Esophagus muscularis mucosa (tissue), 4 donors: ENCODE data around the gene SLC1A4. TPM values are rescaled to one million over a fixed set of nuclear protein-coding genes. Genes with fewer than 3 reads are reported as not detected.

Source experiments
- DNase-seq: peaks from one replicate; pipeline ENCODE4 v3.0.0-alpha.2; 2017; ENCODE audit errors: extremely low spot score
- H3K27ac ChIP-seq, 4 donors: fragments of 200-600 bp; sonication (generic); replicated peaks in 1 of 4; 1 replicate in 3 of 4; 2 replicates in 1 of 4; pipeline ENCODE4 v1.5.1; 2016 to 2019; ENCODE audit warnings: mild to moderate bottlenecking in 1 of 4
- H3K27me3 ChIP-seq, 4 donors: fragments of 200-600 bp; sonication (generic); one replicate each; pipeline versions ENCODE4 v1.5.1 to v1.6.0; 2016 to 2019
- H3K36me3 ChIP-seq, 4 donors: fragments of 200-600 bp; sonication (generic); one replicate each; pipeline ENCODE4 v1.5.1; 2016 to 2019
- H3K4me1 ChIP-seq, 4 donors: fragments of 200-600 bp; sonication (generic); one replicate each; pipeline ENCODE4 v1.5.1; 2016 to 2019
- H3K4me3 ChIP-seq, 4 donors: fragments of 200-600 bp; sonication (generic); 1 replicate in 2 of 4; 2 replicates in 2 of 4; pipeline ENCODE4 v1.5.1; 2016 to 2019; ENCODE audit warnings: mild to moderate bottlenecking in 4 of 4, moderate library complexity in 1 of 4
- H3K9me3 ChIP-seq, 4 donors: fragments of 200-600 bp; sonication (generic); 1 replicate in 3 of 4; 2 replicates in 1 of 4; pipeline ENCODE4 v1.5.1; 2016 to 2019
- CTCF ChIP-seq, 3 experiments: fragments of 200-600 bp in 2 of 3; fragments of 450-650 bp in 1 of 3; sonication (generic) in 2 of 3; IDR thresholded peaks; one replicate each; pipeline ENCODE4 v1.5.1; 2017 to 2019; ENCODE audit warnings: antibody characterized with exemption in 3 of 3, mild to moderate bottlenecking in 2 of 3, moderate library complexity in 1 of 3
- EP300 ChIP-seq: sonication (generic); formaldehyde crosslinking; IDR thresholded peaks from one replicate; pipeline ENCODE4 v1.6.1; 2017; ENCODE audit warnings: antibody characterized with exemption
- POLR2A ChIP-seq: fragments of 450-650 bp; IDR thresholded peaks from one replicate; pipeline ENCODE4 v1.6.1; 2017; ENCODE audit warnings: antibody characterized with exemption, moderate library complexity, mild to moderate bottlenecking, low read depth
- POLR2AphosphoS5 ChIP-seq, 2 donors: sonication (generic); formaldehyde crosslinking; IDR thresholded peaks; one replicate each; pipeline ENCODE4 v1.6.1; 2017; ENCODE audit warnings: antibody characterized with exemption in 2 of 2
- WGBS: methylation state at CpG from one replicate; pipeline ENCODE4 v1.1.5; 2018; 5-methylcytosine and 5-hydroxymethylcytosine counted together
- intact Hi-C: fragments of 100-400 bp; cut with DNase I; formaldehyde crosslinking; loops from one replicate; pipeline ENCODE4 v1.15.1; 2023
- total RNA-seq, 4 donors: library from RNA; depleted of rRNA; stranded (reverse); fragments of >200 nt; gene quantifications; one replicate each; pipeline versions ENCODE4 v1.1.0 to v1.2.1, GENCODE V29; 2016

The SLC1A4 gene
- total RNA-seq, 4 donors from 2014 or later, result 10.4 to 15.1 (median 10.8) TPM

- H3K4me1 ChIP-seq, result peaks cover 0 to 4% (median 0%) of the 10 kb centered on the region in 4 donors
- 83% methylated on average over 14 of the region's 14 CpGs for WGBS
- H3K9me3 ChIP-seq, result peaks cover 0 to 1% (median 0%) of the 10 kb centered on the region in 4 donors
- H3K4me3 ChIP-seq, result no peak overlapping the region
- no peaks in the 10 kb centered on the region for H3K36me3 ChIP-seq
- no peak for TF ChIP-seq POLR2A
- TF ChIP-seq POLR2AphosphoS5 (IDR thresholded peaks at IDR 0.05), result no peak
- TF ChIP-seq CTCF (IDR thresholded peaks at IDR 0.05), result no peak
- DNase-seq, result no peak
- intact Hi-C loops, result no loop called here
- no peak overlapping the region for H3K27ac ChIP-seq
- no peaks in the 10 kb centered on the region for H3K27me3 ChIP-seq
These were observed 38.7 kb upstream of the SLC1A4 start for GRCh38 chr2:64950226-64951160.

- Histone ChIP-seq H3K36me3 (no peaks in the 10 kb centered on the region), H3K9me3 (peaks cover 0 to 4% (median 0%) of the 10 kb centered on the region in 4 donors), H3K27ac (no peak overlapping the region), H3K27me3 (no peaks in the 10 kb centered on the region), H3K4me1 (peaks cover 0 to 4% (median 0%) of the 10 kb centered on the region in 4 donors), H3K4me3 (no peak overlapping the region)
- intact Hi-C loops, result no loop called here
- 63% methylated on average over 4 of the region's 5 CpGs for WGBS
- TF ChIP-seq CTCF (IDR thresholded peaks at IDR 0.05) (no peak), POLR2A (no peak), POLR2AphosphoS5 (IDR thresholded peaks at IDR 0.05) (no peak), EP300 (no peak)
- no peak for DNase-seq
These were observed 37.8 kb upstream of the SLC1A4 start for GRCh38 chr2:64951306-64951953.

- intact Hi-C loops, result no loop called here
- WGBS, result 87% methylated on average over 6 of the region's 6 CpGs
- no peak for DNase-seq
- Histone ChIP-seq H3K27ac (no peak overlapping the region), H3K4me1 (peaks cover 0 to 4% (median 0%) of the 10 kb centered on the region in 4 donors), H3K9me3 (peaks cover 0 to 4% (median 0%) of the 10 kb centered on the region in 4 donors), H3K27me3 (no peaks in the 10 kb centered on the region), H3K36me3 (no peaks in the 10 kb centered on the region), H3K4me3 (no peak overlapping the region)
- TF ChIP-seq POLR2AphosphoS5 (IDR thresholded peaks at IDR 0.05) (no peak), CTCF (IDR thresholded peaks at IDR 0.05) (no peak), POLR2A (no peak), EP300 (no peak)
These were observed 37.1 kb upstream of the SLC1A4 start for GRCh38 chr2:64952096-64952495.

- DNase-seq, result no peak
- intact Hi-C loops, result no loop called here
- Histone ChIP-seq H3K4me3 (no peak overlapping the region), H3K36me3 (no peaks in the 10 kb centered on the region), H3K4me1 (peaks cover 0 to 3% (median 0%) of the 10 kb centered on the region in 4 donors), H3K27ac (no peak overlapping the region), H3K27me3 (no peaks in the 10 kb centered on the region), H3K9me3 (peaks cover 0 to 4% (median 0%) of the 10 kb centered on the region in 4 donors)
- TF ChIP-seq EP300 (no peak), POLR2A (no peak), CTCF (IDR thresholded peaks at IDR 0.05) (no peak), POLR2AphosphoS5 (IDR thresholded peaks at IDR 0.05) (no peak)
- 89% methylated on average over 15 of the region's 15 CpGs for WGBS
These were observed 36.4 kb upstream of the SLC1A4 start for GRCh38 chr2:64952511-64953482.
